AG09309 (cell line): ENCODE measurements around the gene C11orf86.

Experiments
- DNase-seq: peaks from one replicate; pipeline ENCODE4 v3.0.0-alpha.2; 2010; ENCODE audit warnings: low read depth
- H3K4me3 ChIP-seq: 2 replicates; pipeline ENCODE4 v1.5.1; 2011; ENCODE audit warnings: mild to moderate bottlenecking, low read depth, low read length, moderate library complexity; ENCODE audit not compliant: control insufficient read depth
- TF ChIP-seq, protein P1 (sequence below): IDR thresholded peaks from 2 replicates; pipeline ENCODE4 v1.5.1; 2011; ENCODE audit warnings: mild to moderate bottlenecking, low read depth, low read length, inconsistent platforms; ENCODE audit not compliant: insufficient read depth, control insufficient read depth; ENCODE audit errors: missing control alignments

The C11orf86 gene

DNA sequence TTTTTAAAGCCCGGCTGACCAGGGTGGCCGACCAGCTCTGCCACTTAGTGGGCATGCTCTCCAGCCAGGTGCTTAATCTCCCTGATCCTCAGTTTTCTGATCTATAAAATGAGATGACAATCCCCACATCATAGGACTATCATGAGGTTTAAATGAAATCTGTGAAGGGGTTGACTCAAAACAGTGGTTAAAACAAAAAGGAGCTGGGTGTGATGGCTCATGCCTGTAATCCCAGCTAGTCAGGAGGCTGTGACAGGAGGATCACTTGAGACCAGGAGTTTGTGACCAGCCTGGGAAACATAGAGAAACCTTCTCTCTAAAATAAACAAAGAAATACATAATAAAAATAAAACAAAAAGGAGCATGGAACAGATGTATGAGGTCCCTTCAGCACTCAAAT lies 3.6 kb upstream of the C11orf86 start:
- no peak for DNase-seq
- no peak overlapping the region for H3K4me3 ChIP-seq
- TF ChIP-seq, protein P1, sequence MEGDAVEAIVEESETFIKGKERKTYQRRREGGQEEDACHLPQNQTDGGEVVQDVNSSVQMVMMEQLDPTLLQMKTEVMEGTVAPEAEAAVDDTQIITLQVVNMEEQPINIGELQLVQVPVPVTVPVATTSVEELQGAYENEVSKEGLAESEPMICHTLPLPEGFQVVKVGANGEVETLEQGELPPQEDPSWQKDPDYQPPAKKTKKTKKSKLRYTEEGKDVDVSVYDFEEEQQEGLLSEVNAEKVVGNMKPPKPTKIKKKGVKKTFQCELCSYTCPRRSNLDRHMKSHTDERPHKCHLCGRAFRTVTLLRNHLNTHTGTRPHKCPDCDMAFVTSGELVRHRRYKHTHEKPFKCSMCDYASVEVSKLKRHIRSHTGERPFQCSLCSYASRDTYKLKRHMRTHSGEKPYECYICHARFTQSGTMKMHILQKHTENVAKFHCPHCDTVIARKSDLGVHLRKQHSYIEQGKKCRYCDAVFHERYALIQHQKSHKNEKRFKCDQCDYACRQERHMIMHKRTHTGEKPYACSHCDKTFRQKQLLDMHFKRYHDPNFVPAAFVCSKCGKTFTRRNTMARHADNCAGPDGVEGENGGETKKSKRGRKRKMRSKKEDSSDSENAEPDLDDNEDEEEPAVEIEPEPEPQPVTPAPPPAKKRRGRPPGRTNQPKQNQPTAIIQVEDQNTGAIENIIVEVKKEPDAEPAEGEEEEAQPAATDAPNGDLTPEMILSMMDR = no peak

DNA sequence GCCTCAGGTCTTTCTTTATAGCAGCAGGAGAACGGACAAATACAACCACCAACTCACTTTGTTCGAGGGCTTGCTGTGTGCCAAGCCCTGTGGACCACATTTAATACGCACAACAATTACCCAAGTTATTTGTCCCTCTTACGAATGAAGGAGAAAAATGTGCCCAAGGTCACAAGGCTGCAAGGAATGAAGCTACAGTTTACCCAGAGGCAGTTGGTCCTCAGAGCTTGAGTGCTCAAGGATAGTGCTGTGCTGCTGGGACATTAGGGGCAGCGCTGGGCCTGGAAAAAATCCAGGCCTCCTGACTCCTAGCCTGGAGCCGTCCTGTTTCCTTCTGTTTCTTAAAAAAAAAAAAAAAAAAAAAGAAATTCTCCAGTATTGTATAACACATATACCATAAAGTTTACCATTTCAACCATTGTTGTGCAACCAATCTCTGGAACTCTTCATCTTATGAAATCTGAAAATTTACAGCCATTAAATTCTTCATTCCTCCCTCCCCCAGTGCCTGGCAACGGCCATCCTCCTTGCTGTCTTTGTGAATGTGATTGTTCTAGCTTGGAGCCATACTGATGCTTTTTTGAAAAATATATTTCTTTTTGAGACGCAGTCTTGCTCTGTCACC lies 1.0 kb upstream of the C11orf86 start:
- TF ChIP-seq, protein P1 = no peak
- H3K4me3 ChIP-seq = no peak overlapping the region
- no peak for DNase-seq

DNA sequence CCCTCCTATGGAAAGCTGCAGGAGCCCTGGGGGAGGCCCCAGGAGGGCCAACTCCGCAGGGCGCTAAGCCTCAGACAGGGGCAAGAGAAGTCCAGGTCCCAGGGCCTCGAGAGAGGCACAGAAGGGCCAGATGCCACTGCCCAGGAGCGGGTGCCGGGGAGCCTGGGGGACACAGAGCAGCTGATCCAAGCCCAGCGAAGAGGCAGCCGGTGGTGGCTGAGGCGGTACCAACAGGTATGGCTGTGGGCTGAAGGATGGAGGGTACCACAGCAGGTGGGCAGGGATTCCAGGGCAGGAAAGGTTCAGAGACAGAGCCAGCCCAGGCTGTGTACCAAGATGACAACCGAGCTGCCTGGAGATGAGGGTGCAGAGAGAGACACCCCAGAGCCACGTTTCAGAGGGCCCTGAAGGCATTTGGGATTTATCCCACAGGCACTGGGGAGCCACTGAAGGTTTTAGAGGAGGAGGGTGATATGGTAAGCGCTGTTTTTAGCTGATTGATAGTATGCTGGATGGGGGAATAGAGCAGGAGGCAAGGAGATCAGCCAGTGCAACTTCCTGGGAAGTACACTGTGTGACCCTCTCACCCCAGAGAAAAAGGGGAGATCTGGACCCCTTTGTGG lies 412 bp downstream of the C11orf86 start:
- no peak for DNase-seq
- H3K4me3 ChIP-seq = no peak overlapping the region
- TF ChIP-seq, protein P1 = no peak

DNA sequence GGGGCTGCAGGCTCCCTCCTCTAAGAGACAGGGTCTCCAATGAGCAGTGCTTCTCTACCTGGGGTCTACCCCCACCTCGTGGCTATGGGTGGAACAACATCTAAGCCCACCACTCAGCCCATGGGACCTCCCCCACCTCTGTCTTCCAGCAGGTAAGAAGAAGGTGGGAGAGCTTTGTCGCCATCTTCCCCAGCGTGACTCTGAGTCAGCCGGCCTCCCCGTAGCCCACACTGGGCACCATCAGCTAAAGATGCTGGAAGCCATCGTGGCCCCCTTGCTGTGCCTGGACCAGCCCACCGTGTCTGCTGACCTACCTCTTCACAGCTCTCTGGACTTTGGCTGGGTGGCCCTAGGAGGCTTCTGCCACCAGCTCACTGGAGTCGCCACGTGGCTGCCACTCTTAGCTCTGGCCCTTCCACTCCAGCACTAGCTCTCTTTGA lies 944 bp downstream of the C11orf86 start:
- H3K4me3 ChIP-seq = no peak overlapping the region
- TF ChIP-seq, protein P1 = peak; percentile 70
- DNase-seq = no peak

DNA sequence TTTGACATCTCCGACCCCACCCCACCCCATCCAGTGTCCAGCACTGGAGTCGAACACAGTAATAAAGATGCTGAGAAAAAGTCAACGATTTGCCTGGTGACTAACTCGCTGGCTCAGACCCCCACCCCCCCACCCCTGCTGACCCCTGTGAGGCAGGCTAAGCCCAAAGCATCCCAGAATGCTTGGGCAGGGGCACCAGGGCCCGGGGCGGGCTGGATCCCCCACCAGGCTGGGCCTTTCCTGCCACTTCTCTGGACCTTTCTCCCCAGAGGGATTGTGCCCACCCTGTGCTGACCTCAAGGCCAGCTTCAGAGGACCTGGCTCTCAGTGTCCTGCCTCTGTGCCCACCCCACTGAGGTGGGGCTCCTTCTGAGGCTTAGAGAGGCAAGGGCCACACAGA lies 1.8 kb downstream of the C11orf86 start:
- DNase-seq = no peak
- TF ChIP-seq, protein P1 = no peak
- H3K4me3 ChIP-seq = no peak overlapping the region

DNA sequence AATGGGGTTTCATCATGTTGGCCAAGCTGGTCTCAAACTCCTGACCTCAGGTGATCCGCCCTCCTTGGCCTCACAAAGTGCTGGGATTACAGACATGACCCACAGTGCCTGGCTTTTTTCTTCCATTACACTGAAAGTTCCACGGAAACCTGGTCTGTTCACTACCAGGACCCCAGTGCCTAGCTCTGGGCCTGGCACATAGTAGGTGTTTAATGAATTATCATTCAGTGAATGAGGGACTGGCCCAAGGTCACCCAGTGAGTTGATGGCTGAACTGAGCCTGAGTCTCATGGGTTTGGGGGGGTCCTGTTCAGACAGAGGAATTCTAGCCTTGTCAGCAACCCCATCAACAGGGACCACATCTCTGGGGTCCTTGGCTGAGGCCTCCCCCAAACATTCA lies 3.1 kb downstream of the C11orf86 start:
- TF ChIP-seq, protein P1 = no peak
- no peak for DNase-seq

More for the DNA sequence above, 3.1 kb downstream of the C11orf86 start:
- H3K4me3 ChIP-seq = no peak overlapping the region
